Loucy (cell line): ENCODE measurements around the gene WWOX.

Source experiments
- EZH2phosphoT487 ChIP-seq: fragments of 200-600 bp; IDR thresholded peaks from 2 replicates; pipeline ENCODE4 v1.6.1; 2018; ENCODE audit warnings: antibody characterized with exemption, mild to moderate bottlenecking, moderate library complexity, borderline replicate concordance
- TF ChIP-seq, protein P1 (sequence below): fragments of 200-600 bp; sonication (generic); conservative IDR thresholded peaks from 2 replicates; pipeline ENCODE4 v1.5.1; 2014; ENCODE audit warnings: mild to moderate bottlenecking, antibody characterized with exemption, low read length

DNA sequence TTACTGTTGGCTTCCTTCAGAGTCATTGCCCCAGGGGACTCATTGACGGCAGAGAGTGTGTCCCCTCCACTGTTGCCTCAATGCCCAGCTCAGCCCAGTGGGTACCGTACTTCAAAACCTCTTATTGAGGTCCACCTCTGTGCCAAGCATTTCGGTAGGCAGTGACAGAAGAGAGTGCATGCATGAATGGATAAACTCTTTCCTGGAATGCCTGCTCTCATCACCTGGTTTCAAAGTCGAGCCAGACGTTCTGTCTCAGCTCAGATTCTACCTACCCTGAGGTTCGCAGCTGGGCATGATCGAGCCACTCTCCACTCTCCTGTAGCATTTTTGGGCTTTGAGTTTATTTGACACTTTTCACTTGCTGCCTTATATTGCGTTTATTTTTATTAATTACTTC lies 854.1 kb downstream of the WWOX start:
- TF ChIP-seq, protein P1, sequence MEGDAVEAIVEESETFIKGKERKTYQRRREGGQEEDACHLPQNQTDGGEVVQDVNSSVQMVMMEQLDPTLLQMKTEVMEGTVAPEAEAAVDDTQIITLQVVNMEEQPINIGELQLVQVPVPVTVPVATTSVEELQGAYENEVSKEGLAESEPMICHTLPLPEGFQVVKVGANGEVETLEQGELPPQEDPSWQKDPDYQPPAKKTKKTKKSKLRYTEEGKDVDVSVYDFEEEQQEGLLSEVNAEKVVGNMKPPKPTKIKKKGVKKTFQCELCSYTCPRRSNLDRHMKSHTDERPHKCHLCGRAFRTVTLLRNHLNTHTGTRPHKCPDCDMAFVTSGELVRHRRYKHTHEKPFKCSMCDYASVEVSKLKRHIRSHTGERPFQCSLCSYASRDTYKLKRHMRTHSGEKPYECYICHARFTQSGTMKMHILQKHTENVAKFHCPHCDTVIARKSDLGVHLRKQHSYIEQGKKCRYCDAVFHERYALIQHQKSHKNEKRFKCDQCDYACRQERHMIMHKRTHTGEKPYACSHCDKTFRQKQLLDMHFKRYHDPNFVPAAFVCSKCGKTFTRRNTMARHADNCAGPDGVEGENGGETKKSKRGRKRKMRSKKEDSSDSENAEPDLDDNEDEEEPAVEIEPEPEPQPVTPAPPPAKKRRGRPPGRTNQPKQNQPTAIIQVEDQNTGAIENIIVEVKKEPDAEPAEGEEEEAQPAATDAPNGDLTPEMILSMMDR, result no peak
- TF ChIP-seq EZH2phosphoT487, result no peak
